K562 (cell line): ENCODE results near the gene MARK4. TPM values are rescaled to one million over a fixed set of nuclear protein-coding genes. Genes with fewer than 3 reads are reported as not detected.

Experiments
- ATAC-seq: fragments of 200-7000 bp; cut with Tn5 transposase; 3 replicates; pipeline ENCODE4 v1.9.1; 2020; ENCODE audit warnings: moderate library complexity
- BruUV-seq: library from RNA; stranded (reverse); fragments of 400-500 nt; replicated peaks from 2 replicates; lab custom pipeline; 2021; lab: Mats Ljungman, UMichigan
- CTCF ChIA-PET: fragments of 300-600 bp; formaldehyde crosslinking; extraction: SDS; loops from one replicate; lab custom pipeline; 2021; ENCODE audit warnings: low intra/inter-chr PET ratio; lab: Yijun Ruan, JAX
- POLR2A ChIA-PET: fragments of 300-600, 350-650 bp; sonication (Branson Sonifier 250); formaldehyde crosslinking; extraction: SDS; loops from one replicate; lab custom pipeline; 2021; ENCODE audit warnings: antibody characterized with exemption, inconsistent platforms; lab: Yijun Ruan, JAX
- DNase-seq, 4 experiments: peaks; one replicate each; pipeline versions ENCODE4 v3.0.0 to v3.0.0-alpha.2; 2011 to 2018; ENCODE audit warnings: low spot score in 3 of 4, mixed read lengths in 3 of 4; ENCODE audit errors: extremely low read depth in 1 of 4
- FAIRE-seq: peaks from 2 replicates; lab custom pipeline; 2011; peaks lifted over from hg19 to GRCh38; lab: Jason Lieb, UNC
- H2AFZ ChIP-seq: 2 replicates; pipeline ENCODE4 v1.6.0; 2011; ENCODE audit warnings: low read depth, low read length, control low read depth, inconsistent platforms
- H3K27ac ChIP-seq: fragments of 200-600 bp; 3 replicates; pipeline ENCODE4 v1.8.0; 2011; ENCODE audit warnings: low read depth, mild to moderate bottlenecking, control low read depth, inconsistent platforms, low read length, moderate library complexity, mixed read lengths; ENCODE audit errors: extremely low read depth
- H3K27me3 ChIP-seq, 2 experiments: fragments of 300-600 bp in 1 of 2; 2 replicates in 1 of 2; 3 replicates in 1 of 2; pipeline versions ENCODE4 v1.6.0 to v1.8.0; 2011; ENCODE audit warnings: inconsistent platforms in 2 of 2, low read length in 2 of 2, mild to moderate bottlenecking in 1 of 2, mixed read lengths in 1 of 2, moderate library complexity in 1 of 2; ENCODE audit not compliant: control insufficient read depth in 2 of 2, insufficient read depth in 2 of 2
- H3K36me3 ChIP-seq: fragments of 300-600 bp; 3 replicates; pipeline ENCODE4 v1.8.0; 2011; ENCODE audit warnings: mild to moderate bottlenecking, low read length, inconsistent platforms; ENCODE audit not compliant: control insufficient read depth, insufficient read depth
- H3K4me1 ChIP-seq, 2 experiments: fragments of 200-600 bp in 1 of 2; replicated peaks in 1 of 2; 2 replicates in 1 of 2; 3 replicates in 1 of 2; pipeline versions ENCODE4 v1.5.1 to v1.8.0; 2011; ENCODE audit warnings: inconsistent platforms in 2 of 2, low read length in 2 of 2, mild to moderate bottlenecking in 1 of 2, mixed read lengths in 1 of 2, moderate library complexity in 1 of 2; ENCODE audit not compliant: control insufficient read depth in 2 of 2, insufficient read depth in 2 of 2
- H3K4me2 ChIP-seq: 2 replicates; pipeline ENCODE4 v1.6.1; 2011; ENCODE audit warnings: low read length, control low read depth, inconsistent platforms, mixed read lengths; ENCODE audit not compliant: insufficient read depth
- H3K4me3 ChIP-seq: fragments of 200-600 bp; sonication (generic), shearing (Covaris generic); 2 replicates; pipeline ENCODE4 v1.5.1; 2016; ENCODE audit warnings: control low read depth, inconsistent platforms
- H3K79me2 ChIP-seq: fragments of 200-600 bp; 3 replicates; pipeline ENCODE4 v1.8.0; 2011; ENCODE audit warnings: low read length, inconsistent platforms; ENCODE audit not compliant: control insufficient read depth, insufficient read depth
- H3K9ac ChIP-seq, 2 experiments: 2 replicates each; pipeline versions ENCODE4 v1.6.0 to v1.6.1; 2011; ENCODE audit warnings: low read depth in 2 of 2, low read length in 2 of 2, control low read depth in 1 of 2, inconsistent platforms in 1 of 2, mild to moderate bottlenecking in 1 of 2, mixed read lengths in 1 of 2; ENCODE audit not compliant: insufficient read depth in 1 of 2
- H3K9me1 ChIP-seq: one replicate; pipeline ENCODE4 v1.6.0; 2011; ENCODE audit warnings: inconsistent platforms, mild to moderate bottlenecking, low read length, moderate library complexity; ENCODE audit not compliant: control insufficient read depth, insufficient read depth
- H3K9me3 ChIP-seq: replicated peaks from 2 replicates; pipeline ENCODE4 v1.5.1; 2011; ENCODE audit warnings: low read depth, low read length, inconsistent platforms; ENCODE audit not compliant: control insufficient read depth, insufficient read depth
- H4K20me1 ChIP-seq: replicated peaks from 2 replicates; pipeline ENCODE4 v1.6.1; 2011; ENCODE audit warnings: low read length, inconsistent platforms, mixed read lengths; ENCODE audit not compliant: control insufficient read depth, insufficient read depth
- ARID1B ChIP-seq: fragments of 450-650 bp; IDR thresholded peaks from 2 replicates; pipeline ENCODE4 v1.6.1; 2016; ENCODE audit warnings: antibody characterized with exemption, mild to moderate bottlenecking, inconsistent platforms
- CREBBP ChIP-seq: IDR thresholded peaks from one replicate; pipeline ENCODE4 v1.6.1; 2012; ENCODE audit warnings: low read depth, mild to moderate bottlenecking, control low read depth, inconsistent platforms, low read length
- ELF2 ChIP-seq: fragments of 250-450 bp; sonication (Bioruptor Pico); IDR thresholded peaks from 2 replicates; pipeline ENCODE4 v1.5.0; 2021; ENCODE audit warnings: mild to moderate bottlenecking
- FIP1L1 ChIP-seq: fragments of 200-400 bp; formaldehyde crosslinking; IDR thresholded peaks from 2 replicates; pipeline ENCODE4 v1.6.1; 2018; ENCODE audit warnings: mild to moderate bottlenecking, low read depth, low read length; ENCODE audit not compliant: poor library complexity, severe bottlenecking
- GATAD2B ChIP-seq: fragments of 450-650 bp; IDR thresholded peaks from 2 replicates; pipeline ENCODE4 v1.6.1; 2017; ENCODE audit warnings: mild to moderate bottlenecking, borderline replicate concordance
- HLTF ChIP-seq: fragments of 450-650 bp; IDR thresholded peaks from 2 replicates; pipeline ENCODE4 v1.6.1; 2016
- LEF1 ChIP-seq: fragments of 450-650 bp; IDR thresholded peaks from 2 replicates; pipeline ENCODE4 v1.6.1; 2016; ENCODE audit warnings: mild to moderate bottlenecking
- NFXL1 ChIP-seq: fragments of 450-650 bp; formaldehyde crosslinking; IDR thresholded peaks from 2 replicates; pipeline ENCODE4 v1.4.0; 2021; ENCODE audit warnings: mild to moderate bottlenecking
- PHB2 ChIP-seq: fragments of 450-650 bp; IDR thresholded peaks from 2 replicates; pipeline ENCODE4 v1.6.1; 2017; ENCODE audit warnings: low read depth
- TEAD1 ChIP-seq, 2 experiments: fragments of 450-650 bp in 1 of 2; sonication (generic) in 1 of 2; formaldehyde crosslinking; IDR thresholded peaks; 2 replicates each; pipeline versions ENCODE4 v1.4.0 to v1.8.0; 2020 to 2022; ENCODE audit warnings: mild to moderate bottlenecking in 2 of 2, missing genetic modification reagents in 1 of 2
- TFAP4 ChIP-seq: sonication (generic); formaldehyde crosslinking; IDR thresholded peaks from 2 replicates; pipeline ENCODE4 v1.8.0; 2022; ENCODE audit warnings: missing genetic modification reagents, mild to moderate bottlenecking, moderate library complexity, borderline replicate concordance
- ZBTB40 ChIP-seq, 2 experiments: fragments of 450-650 bp in 1 of 2; sonication (generic) in 1 of 2; formaldehyde crosslinking in 1 of 2; IDR thresholded peaks; 2 replicates each; pipeline versions ENCODE4 v1.7.1 to v1.9.0; 2016 to 2022; ENCODE audit warnings: inconsistent platforms in 1 of 2, mild to moderate bottlenecking in 1 of 2, missing genetic modification reagents in 1 of 2
- ZKSCAN3 ChIP-seq: fragments of 250-450 bp; sonication (Bioruptor Pico); IDR thresholded peaks from 2 replicates; pipeline ENCODE4 v1.4.0; 2020
- WGBS: fragments of 100-300 bp; shearing (Covaris generic); methylation state at CpG from one replicate; pipeline ENCODE4 v1.1.6; 2016; ENCODE audit warnings: low coverage, mixed read lengths; ENCODE audit not compliant: insufficient coverage; ENCODE audit errors: missing lambda C conversion rate; 5-methylcytosine and 5-hydroxymethylcytosine counted together
- in situ Hi-C: fragments of 300-500 bp; cut with MboI; formaldehyde crosslinking; loops from 4 replicates; pipeline ENCODE4 v1.15.0; 2018; ENCODE audit warnings: inconsistent platforms, mixed read lengths
- intact Hi-C: fragments of 100-400 bp; cut with micrococcal nuclease; formaldehyde crosslinking; loops from 2 replicates; pipeline ENCODE4 v1.14.2; 2022
- polyA plus RNA-seq, 8 experiments: library from polyadenylated mRNA; depleted of rRNA in 4 of 8; stranded (reverse) in 5 of 8; unstranded in 3 of 8; fragments of >200 nt; fragmentation: Nextera tagmentation in 2 of 8; fragmentation: Illumina TruSeq in 1 of 8; extraction: Ambion mirVana in 2 of 8; extraction: Trizol in 1 of 8; gene quantifications; 2 replicates each; pipeline versions ENCODE4 v1.2.1 to v1.2.3, GENCODE V29; 2011 to 2014; ENCODE audit warnings: inconsistent platforms in 1 of 8, missing spikeins in 1 of 8
- total RNA-seq, 7 experiments: library from RNA; depleted of rRNA in 6 of 7; stranded (reverse); fragments of >200 nt in 6 of 7; fragmentation: Illumina TruSeq in 2 of 7; extraction: Trizol in 2 of 7; gene quantifications; 2 replicates each; pipeline versions ENCODE4 v1.2.1 to v1.2.3, GENCODE V29; 2011 to 2021; ENCODE audit warnings: low replicate concordance in 1 of 7

The MARK4 gene
- total and polyA plus RNA-seq, 9 of the 15 experiments (the other 6 are each of a cell fraction or from before 2014, with no cell fraction given): 0.52 to 29.4 (median 8.6) TPM

DNA sequence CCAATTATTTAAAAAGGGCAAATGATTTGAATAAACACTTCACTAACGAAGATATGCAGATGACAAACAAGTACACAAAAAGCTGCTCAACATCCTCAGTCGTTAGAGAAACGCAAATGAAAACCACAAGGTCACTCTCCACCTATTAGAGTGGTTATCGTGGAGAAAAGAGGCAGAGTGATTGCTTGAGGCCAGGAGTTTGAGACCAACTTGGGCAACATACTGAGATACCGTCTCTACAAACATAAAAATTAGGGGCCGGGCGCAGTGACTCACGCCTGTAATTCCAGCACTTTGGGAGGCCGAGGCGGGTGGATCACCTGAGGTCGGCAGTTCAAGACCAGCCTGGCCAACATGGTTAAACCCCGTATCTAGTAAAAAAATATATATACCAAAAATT lies 45.3 kb upstream of the MARK4 start (continued):
- peak; percentile 45 for TF ChIP-seq ARID1B
- no peak for TF ChIP-seq TFAP4 (CRISPR knock-in tag)
- no peak for TF ChIP-seq ELF2
- no peak for TF ChIP-seq TEAD1 (CRISPR knock-in tag; IDR thresholded peaks at IDR 0.05)
- TF ChIP-seq NFXL1: no peak
- TF ChIP-seq HLTF: no peak

DNA sequence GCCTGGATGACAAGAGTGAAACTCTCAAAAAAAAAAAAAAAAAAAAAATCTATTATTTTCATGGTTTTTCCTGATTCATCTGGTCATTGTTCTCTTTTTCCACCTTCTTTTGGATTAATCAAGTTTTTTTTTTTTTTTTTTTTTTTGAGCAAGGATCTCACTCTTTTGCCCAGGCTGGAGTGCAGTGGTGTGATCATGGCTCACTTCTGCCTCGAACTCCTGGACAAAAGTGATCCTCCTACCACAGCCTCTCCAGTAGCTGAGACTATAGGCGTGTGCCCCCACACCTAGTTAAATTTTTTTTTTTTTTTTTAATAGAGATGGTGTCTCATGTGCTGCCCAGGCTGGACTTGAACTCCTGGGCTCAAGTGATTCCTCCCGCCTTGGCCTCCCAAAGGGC lies 44.7 kb upstream of the MARK4 start:
- Histone ChIP-seq H3K27me3 (no peaks in the 10 kb centered on the region), H3K4me2 (no peak overlapping the region), H3K27ac (no peak overlapping the region), H3K4me1 (no peaks in the 10 kb centered on the region; a peak in 1 of 5 replicates), H3K4me3 (no peak overlapping the region), H3K9ac (no peak overlapping the region), H4K20me1 (no peaks in the 10 kb centered on the region), H3K9me1 (no peaks in the 10 kb centered on the region), H3K36me3 (no peaks in the 10 kb centered on the region), H2AFZ (no peak overlapping the region), H3K9me3 (no peaks in the 10 kb centered on the region), H3K79me2 (no peaks in the 10 kb centered on the region)
- CTCF ChIA-PET: no interaction called here
- DNase-seq: no peak
- no peak for ATAC-seq
- no peak for FAIRE-seq
- 57% methylated on average over 3 of the region's 3 CpGs for WGBS
- intact Hi-C loops: no loop called here
- no TSS peak for BruUV-seq
- in situ Hi-C loops: no loop called here
- POLR2A ChIA-PET: interaction anchor here (0.6 kb wide), 1 partner anchor 102 kb away, joined by 3 read pairs; no protein-coding TSS in a partner anchor
- TF ChIP-seq ZBTB40 (IDR thresholded peaks at IDR 0.05) (no peak), ZBTB40 (CRISPR knock-in tag; IDR thresholded peaks at IDR 0.05) (peak; percentile 70), ZKSCAN3 (CRISPR knock-in tag) (no peak), LEF1 (no peak), CREBBP (no peak), FIP1L1 (no peak), GATAD2B (no peak), PHB2 (no peak)
